ENCODE results near the gene ZNF280A. TPM values are rescaled to one million over a fixed set of nuclear protein-coding genes. Genes with fewer than 3 reads are reported as not detected.

Gene ZNF280A
- total RNA-seq (0.47 and 0.64 TPM in 2 replicates), polyA plus RNA-seq (0.44 TPM in 1 of 2 replicates, not detected in the other)

GRCh38 chr22:22520020-22520656 lies at the start of gene ZNF280A:
Gene ZNF280A (minus strand): TSS chr22:22520270. CDS start chr22:22515630, 4,640 bp downstream.
- H3K4me2 ChIP-seq: peak within 1 kb of the TSS; percentile 63
- H4K20me1 ChIP-seq (ENCODE audit: insufficient read depth, poor library complexity, severe bottlenecking): no peaks in the 10 kb centered on the region
- peak within 1 kb of the TSS; percentile 29 for H3K27ac ChIP-seq
- no peak within 1 kb of the TSS for H2AFZ ChIP-seq
- TF ChIP-seq CTCF (IDR thresholded peaks at IDR 0.05; ENCODE audit: poor library complexity) (no peak), EZH2phosphoT487 (IDR thresholded peaks at IDR 0.05; ENCODE audit: low read depth, severe bottlenecking, unreplicated experiment) (no peak), EZH2 (IDR thresholded peaks at IDR 0.05; ENCODE audit: borderline replicate concordance) (no peak)
- no peaks in the 10 kb centered on the region for H3K4me1 ChIP-seq (ENCODE audit: insufficient read depth)
- no peaks in the 10 kb centered on the region for H3K9me3 ChIP-seq (ENCODE audit: low read depth)
- no peaks in the 10 kb centered on the region for H3K36me3 ChIP-seq (replicated peaks; ENCODE audit: insufficient read depth, low read depth)
- peak; percentile 19 for DNase-seq (ENCODE audit: low spot score)
- H3K79me2 ChIP-seq: no peaks in the 10 kb centered on the region
- no peaks in the 10 kb centered on the region for H3K9me2 ChIP-seq (replicated peaks; ENCODE audit: insufficient read depth)
- no peaks in the 10 kb centered on the region for H3K27me3 ChIP-seq
- no peak within 1 kb of the TSS for H3K4me3 ChIP-seq
- 72% methylated on average over 12 of the region's 12 CpGs for WGBS (ENCODE audit: low lambda C conversion rate, missing lambda C conversion rate)

- peaks cover 23% of the 10 kb centered on the region for H3K27me3 ChIP-seq
- TF ChIP-seq EZH2 (IDR thresholded peaks at IDR 0.05; ENCODE audit: borderline replicate concordance) (no peak), CTCF (IDR thresholded peaks at IDR 0.05; ENCODE audit: poor library complexity) (no peak), EZH2phosphoT487 (IDR thresholded peaks at IDR 0.05; ENCODE audit: low read depth, severe bottlenecking, unreplicated experiment) (no peak)
- DNase-seq (ENCODE audit: low spot score): no peak
- no peaks in the 10 kb centered on the region for H3K4me1 ChIP-seq (ENCODE audit: insufficient read depth)
- H3K36me3 ChIP-seq (replicated peaks; ENCODE audit: insufficient read depth, low read depth): no peaks in the 10 kb centered on the region
- no peaks in the 10 kb centered on the region for H3K9me2 ChIP-seq (replicated peaks; ENCODE audit: insufficient read depth)
- H3K79me2 ChIP-seq: no peaks in the 10 kb centered on the region
- no peak overlapping the region for H3K4me2 ChIP-seq
- H2AFZ ChIP-seq: no peak overlapping the region
- H3K27ac ChIP-seq: no peak overlapping the region
- 67% methylated on average over 5 of the region's 5 CpGs for WGBS (ENCODE audit: low lambda C conversion rate, missing lambda C conversion rate)
- no peaks in the 10 kb centered on the region for H4K20me1 ChIP-seq (ENCODE audit: insufficient read depth, poor library complexity, severe bottlenecking)
- H3K4me3 ChIP-seq: no peak overlapping the region
- no peaks in the 10 kb centered on the region for H3K9me3 ChIP-seq (ENCODE audit: low read depth)
These were observed 49.1 kb upstream of the ZNF280A start for GRCh38 chr22:22569218-22569617.

GRCh38 chr22:22565981-22566380 lies 45.9 kb upstream of the ZNF280A start:
- H3K4me1 ChIP-seq (ENCODE audit: insufficient read depth): no peaks in the 10 kb centered on the region
- DNase-seq (ENCODE audit: low spot score): no peak
- TF ChIP-seq CTCF (IDR thresholded peaks at IDR 0.05; ENCODE audit: poor library complexity) (no peak), EZH2phosphoT487 (IDR thresholded peaks at IDR 0.05; ENCODE audit: low read depth, severe bottlenecking, unreplicated experiment) (no peak), EZH2 (IDR thresholded peaks at IDR 0.05; ENCODE audit: borderline replicate concordance) (no peak)
- no peak overlapping the region for H3K27ac ChIP-seq
- no peak overlapping the region for H2AFZ ChIP-seq
- H3K9me3 ChIP-seq (ENCODE audit: low read depth): no peaks in the 10 kb centered on the region
- WGBS (ENCODE audit: low lambda C conversion rate, missing lambda C conversion rate): 95% methylated on average over 2 of the region's 2 CpGs
- H3K36me3 ChIP-seq (replicated peaks; ENCODE audit: insufficient read depth, low read depth): no peaks in the 10 kb centered on the region
- no peaks in the 10 kb centered on the region for H3K9me2 ChIP-seq (replicated peaks; ENCODE audit: insufficient read depth)
- H3K4me2 ChIP-seq: no peak overlapping the region
- no peaks in the 10 kb centered on the region for H3K79me2 ChIP-seq
- no peak overlapping the region for H3K4me3 ChIP-seq
- no peaks in the 10 kb centered on the region for H4K20me1 ChIP-seq (ENCODE audit: insufficient read depth, poor library complexity, severe bottlenecking)
- peaks cover 23% of the 10 kb centered on the region for H3K27me3 ChIP-seq

Measured in hepatocyte (in vitro differentiated cells).